HG03342 (cell line): ENCODE results near the gene ITPRID2.

Source experiments
- ATAC-seq: cut with Tn5 transposase; IDR thresholded peaks from one replicate; pipeline ENCODE4 v1.9.1; 2021; ENCODE audit warnings: mild to moderate bottlenecking, moderate library complexity; ENCODE audit not compliant: unreplicated experiment

ITPRID2 gene

GRCh38 chr2:181879295-181879694 is 12.2 kb upstream of the ITPRID2 start:
- no peak for ATAC-seq

GRCh38 chr2:181882246-181883020 is 9.1 kb upstream of the ITPRID2 start:
- no peak for ATAC-seq

- ATAC-seq = no peak
Observed at GRCh38 chr2:181884601-181885000, 6.9 kb upstream of the ITPRID2 start.

GRCh38 chr2:181885096-181885495 is 6.4 kb upstream of the ITPRID2 start:
- no peak for ATAC-seq

- no peak for ATAC-seq
Observed at GRCh38 chr2:181886192-181886591, 5.3 kb upstream of the ITPRID2 start.

- no peak for ATAC-seq
Observed at GRCh38 chr2:181887045-181887444, 4.5 kb upstream of the ITPRID2 start.

GRCh38 chr2:181889776-181890175 is 1.8 kb upstream of the ITPRID2 start:
- no peak for ATAC-seq

GRCh38 chr2:181890271-181890670 is 1.3 kb upstream of the ITPRID2 start:
- no peak for ATAC-seq

- ATAC-seq = peak; percentile 61
Observed at GRCh38 chr2:181891966-181892798, 652 bp downstream of the ITPRID2 start.

- no peak for ATAC-seq
Observed at GRCh38 chr2:181892799-181893435, 1.4 kb downstream of the ITPRID2 start.

- no peak for ATAC-seq
Observed at GRCh38 chr2:181894381-181894780, 2.9 kb downstream of the ITPRID2 start.

GRCh38 chr2:181895818-181896217 is 4.3 kb downstream of the ITPRID2 start:
- ATAC-seq = no peak

- no peak for ATAC-seq
Observed at GRCh38 chr2:181896286-181896685, 4.8 kb downstream of the ITPRID2 start.

GRCh38 chr2:181900007-181900651 is 8.6 kb downstream of the ITPRID2 start:
- no peak for ATAC-seq

- ATAC-seq = no peak
Observed at GRCh38 chr2:181902625-181903024, 11.1 kb downstream of the ITPRID2 start.

- ATAC-seq = no peak
Observed at GRCh38 chr2:181904022-181904632, 12.6 kb downstream of the ITPRID2 start.

GRCh38 chr2:181907057-181907456 is 15.5 kb downstream of the ITPRID2 start:
- ATAC-seq = peak; percentile 63

GRCh38 chr2:181907635-181908034 is 16.1 kb downstream of the ITPRID2 start:
- no peak for ATAC-seq

GRCh38 chr2:181910028-181910831 is 18.7 kb downstream of the ITPRID2 start:
- peak; percentile 48 for ATAC-seq

- no peak for ATAC-seq
Observed at GRCh38 chr2:181911830-181912229, 20.3 kb downstream of the ITPRID2 start.
